ENCODE results near the gene DFFB.

The DFFB gene

GRCh38 chr1:3929126-3929525 is 71.8 kb downstream of the DFFB start:
- no peak for FAIRE-seq

GRCh38 chr1:3930301-3931006 is 73.2 kb downstream of the DFFB start:
- no peak for FAIRE-seq

- FAIRE-seq = no peak
Measured at GRCh38 chr1:3931007-3931912, 74.0 kb downstream of the DFFB start.

- FAIRE-seq = no peak
Measured at GRCh38 chr1:3932156-3932919, 75.1 kb downstream of the DFFB start.
